HepG2 (cell line): ENCODE data around the gene DUS2. TPM values are rescaled to one million over a fixed set of nuclear protein-coding genes. Genes with fewer than 3 reads are reported as not detected.

Source experiments
- BATF2 ChIP-seq: sonication (generic); formaldehyde crosslinking; IDR thresholded peaks from 2 replicates; pipeline ENCODE4 v1.8.0; 2022; ENCODE audit warnings: mild to moderate bottlenecking, missing genetic modification reagents, moderate library complexity
- BCLAF1 ChIP-seq: fragments of 450-650 bp; IDR thresholded peaks from 2 replicates; pipeline ENCODE4 v1.6.1; 2017; ENCODE audit warnings: mild to moderate bottlenecking
- CCAR2 ChIP-seq: fragments of 200-400 bp; formaldehyde crosslinking; optimal IDR thresholded peaks from 2 replicates; pipeline ENCODE3; 2018; ENCODE audit warnings: low read depth, mild to moderate bottlenecking, low read length, moderate library complexity
- ERF ChIP-seq: IDR thresholded peaks from 2 replicates; pipeline ENCODE4 v1.6.1; 2018; ENCODE audit warnings: missing biosample characterization, missing genetic modification reagents
- FOXC1 ChIP-seq: sonication (generic); formaldehyde crosslinking; IDR thresholded peaks from 2 replicates; pipeline ENCODE4 v1.8.0; 2022; ENCODE audit warnings: mild to moderate bottlenecking, missing genetic modification reagents, borderline replicate concordance
- FOXO1 ChIP-seq: sonication (generic); formaldehyde crosslinking; IDR thresholded peaks from 2 replicates; pipeline ENCODE4 v1.4.0; 2020; ENCODE audit warnings: missing genetic modification reagents
- GATAD2A ChIP-seq: IDR thresholded peaks from 2 replicates; pipeline ENCODE4 v1.6.1; 2016
- LRRFIP1 ChIP-seq: sonication (generic); formaldehyde crosslinking; conservative IDR thresholded peaks from 2 replicates; pipeline ENCODE4 v1.4.0; 2020; ENCODE audit warnings: missing genetic modification reagents
- PRDM15 ChIP-seq: sonication (generic); formaldehyde crosslinking; IDR thresholded peaks from 2 replicates; pipeline ENCODE4 v1.4.0; 2020; ENCODE audit warnings: missing genetic modification reagents
- RXRB ChIP-seq: IDR thresholded peaks from 2 replicates; pipeline ENCODE4 v1.6.1; 2016; ENCODE audit warnings: borderline replicate concordance, missing genetic modification reagents, missing compliant biosample characterization
- SKI ChIP-seq: fragments of 450-650 bp; IDR thresholded peaks from one replicate; pipeline ENCODE4 v1.6.1; 2018; ENCODE audit warnings: mild to moderate bottlenecking; ENCODE audit not compliant: partially characterized antibody
- TOPORS ChIP-seq: sonication (generic); formaldehyde crosslinking; IDR thresholded peaks from 2 replicates; pipeline ENCODE4 v1.8.0; 2023; ENCODE audit warnings: mild to moderate bottlenecking, missing genetic modification reagents
- ZNF574 ChIP-seq: sonication (generic); formaldehyde crosslinking; IDR thresholded peaks from 2 replicates; pipeline ENCODE4 v1.4.0; 2020; ENCODE audit warnings: missing genetic modification reagents
- ZNF589 ChIP-seq: sonication (generic); formaldehyde crosslinking; conservative IDR thresholded peaks from 2 replicates; pipeline ENCODE4 v1.8.0; 2022; ENCODE audit warnings: mild to moderate bottlenecking, moderate library complexity, missing genetic modification reagents
- polyA plus RNA-seq, 8 experiments: library from polyadenylated mRNA; depleted of rRNA in 3 of 8; stranded (reverse) in 7 of 8; unstranded in 1 of 8; fragments of >200 nt; fragmentation: Illumina TruSeq in 4 of 8; extraction: Trizol in 4 of 8; gene quantifications; 2 replicates each; pipeline versions ENCODE4 v1.2.1 to v1.2.3, GENCODE V29; 2011 to 2016; ENCODE audit warnings: low read depth in 4 of 8, missing spikeins in 1 of 8, mixed read lengths in 1 of 8; ENCODE audit not compliant: insufficient read depth in 1 of 8
- total RNA-seq, 5 experiments: library from RNA; depleted of rRNA; stranded (reverse); fragments of >200 nt; fragmentation: Illumina TruSeq; extraction: Trizol; gene quantifications; 2 replicates each; pipeline ENCODE4 v1.2.3, GENCODE V29; 2016; ENCODE audit warnings: low read depth in 1 of 5

DUS2 gene
- total and polyA plus RNA-seq, 2 of the 13 experiments (the other 11 are each of a cell fraction or from before 2014, with no cell fraction given): 17.8 to 25.1 TPM

- TF ChIP-seq BATF2 (CRISPR knock-in tag) (no peak), CCAR2 (no peak), FOXO1 (CRISPR knock-in tag) (no peak), ERF (peak; percentile 66; the same call in 1 of the 2 replicates), PRDM15 (CRISPR knock-in tag) (no peak), LRRFIP1 (CRISPR knock-in tag) (no peak), ZNF589 (CRISPR knock-in tag) (no peak), TOPORS (no peak), ZNF574 (CRISPR knock-in tag) (0 out of 2 replicates have a peak, but pooled peaks have one; percentile 48), GATAD2A (CRISPR knock-in tag) (peak; percentile 54; the same call in 1 of the 2 replicates), BCLAF1 (no peak), FOXC1 (CRISPR knock-in tag) (no peak), SKI (no peak), RXRB (CRISPR knock-in tag) (no peak)
Measured at GRCh38 chr16:68064791-68065365, 41.8 kb downstream of the DUS2 start (continued).
